ENCODE data around the gene DDX24. TPM values are rescaled to one million over a fixed set of nuclear protein-coding genes. Genes with fewer than 3 reads are reported as not detected.
A peak's percentile ranks its signal among the peaks of the same experiment; 100 is the strongest.
"Not testable (repeated sequence)": the region's sequence is repeated elsewhere in the genome, so short reads cannot be mapped to it uniquely, and the experiment has no call there.

The DDX24 gene
- total and polyA plus RNA-seq, 8 donors, result 39.1 to 236 (median 69.9) TPM

DNA sequence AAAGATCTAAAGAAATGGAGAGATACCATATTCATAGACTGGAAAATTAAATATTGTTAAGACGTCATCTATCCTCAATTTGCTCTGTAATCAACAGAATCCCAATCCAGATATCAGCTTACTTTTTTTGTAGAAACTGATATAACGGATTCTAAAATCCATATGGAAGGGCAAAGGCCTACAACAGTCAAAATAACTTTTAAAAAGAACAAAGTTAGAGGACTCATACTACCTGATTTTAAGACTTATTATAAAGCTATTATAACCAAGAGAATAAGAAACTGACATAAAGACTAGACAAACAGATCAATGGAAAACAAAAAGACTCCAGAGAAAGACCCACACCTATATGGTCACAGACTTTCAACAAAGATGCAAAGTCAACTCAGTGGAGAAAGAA lies 6.0 kb downstream of the DDX24 start:
- peaks cover 0 to 38% (median 32%) of the 10 kb centered on the region in 4 donors for H3K36me3 ChIP-seq
- intact Hi-C loops (cut with DNase I; ENCODE audit: low total_unique reads), result no loop called here
- no peak overlapping the region for H3K4me3 ChIP-seq
- no peak for DNase-seq
- no peaks in the 10 kb centered on the region for H3K27me3 ChIP-seq
- no peak overlapping the region for H3K27ac ChIP-seq
- WGBS, 5 donors, result 91 to 98% (median 96%) methylated on average over 2 of the region's 2 CpGs
- peaks cover 0 to 11% (median 5%) of the 10 kb centered on the region in 4 donors for H3K9me3 ChIP-seq
- H3K4me1 ChIP-seq, result peaks cover 38 to 51% (median 45%) of the 10 kb centered on the region in 4 donors
- TF ChIP-seq POLR2AphosphoS5 (IDR thresholded peaks at IDR 0.05) (no peak), CTCF (IDR thresholded peaks at IDR 0.05) (no peak), POLR2A (IDR thresholded peaks at IDR 0.05) (no peak), EP300 (IDR thresholded peaks at IDR 0.05) (no peak)

DNA sequence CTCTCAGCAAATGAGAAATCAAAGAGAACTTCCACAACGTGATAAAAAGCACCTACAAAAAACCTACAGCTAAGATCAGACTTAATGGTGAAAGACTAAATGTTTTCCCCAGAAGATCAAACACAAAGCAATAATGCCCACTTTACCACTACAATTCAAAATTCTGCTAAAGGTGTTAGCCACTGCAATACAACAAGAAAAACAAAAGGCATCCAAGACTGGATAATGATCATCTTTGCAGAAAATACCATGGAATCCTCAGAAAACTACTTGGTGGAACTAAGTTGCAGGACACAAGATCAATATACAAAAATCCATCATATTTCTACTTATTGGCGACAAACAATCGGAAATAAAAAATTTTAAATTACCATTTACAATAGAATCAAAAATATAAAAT lies 6.5 kb downstream of the DDX24 start:
- no peak for TF ChIP-seq POLR2AphosphoS5 (IDR thresholded peaks at IDR 0.05)
- TF ChIP-seq EP300 (IDR thresholded peaks at IDR 0.05), result no peak
- no peak for TF ChIP-seq CTCF (IDR thresholded peaks at IDR 0.05)
- no peak for TF ChIP-seq POLR2A (IDR thresholded peaks at IDR 0.05)
- Histone ChIP-seq H3K4me3 (no peak overlapping the region), H3K27me3 (no peaks in the 10 kb centered on the region), H3K27ac (no peak overlapping the region), H3K4me1 (peaks cover 34 to 46% (median 40%) of the 10 kb centered on the region in 4 donors), H3K9me3 (peaks cover 0 to 11% (median 5%) of the 10 kb centered on the region in 4 donors), H3K36me3 (peaks cover 0 to 38% (median 32%) of the 10 kb centered on the region in 4 donors)
- no peak for DNase-seq
- intact Hi-C loops (cut with DNase I; ENCODE audit: low total_unique reads), result no loop called here
- 95 to 98% (median 96%) methylated on average over 3 of the region's 3 CpGs for WGBS, 5 donors

GRCh38 chr14:94072076-94072475 lies 8.9 kb downstream of the DDX24 start:
- peaks cover 0 to 29% (median 10%) of the 10 kb centered on the region in 4 donors for H3K36me3 ChIP-seq
- DNase-seq; intact Hi-C loops (cut with DNase I; ENCODE audit: low total_unique reads); H3K27me3 ChIP-seq; H3K27ac ChIP-seq; H3K4me3 ChIP-seq: not testable (repeated sequence)
- H3K9me3 ChIP-seq, result peaks cover 0 to 11% (median 5%) of the 10 kb centered on the region in 4 donors
- peaks cover 10 to 31% (median 21%) of the 10 kb centered on the region in 4 donors for H3K4me1 ChIP-seq
- 93 to 100% (median 96%) methylated on average over 3 of the region's 3 CpGs for WGBS, 5 donors

DNA sequence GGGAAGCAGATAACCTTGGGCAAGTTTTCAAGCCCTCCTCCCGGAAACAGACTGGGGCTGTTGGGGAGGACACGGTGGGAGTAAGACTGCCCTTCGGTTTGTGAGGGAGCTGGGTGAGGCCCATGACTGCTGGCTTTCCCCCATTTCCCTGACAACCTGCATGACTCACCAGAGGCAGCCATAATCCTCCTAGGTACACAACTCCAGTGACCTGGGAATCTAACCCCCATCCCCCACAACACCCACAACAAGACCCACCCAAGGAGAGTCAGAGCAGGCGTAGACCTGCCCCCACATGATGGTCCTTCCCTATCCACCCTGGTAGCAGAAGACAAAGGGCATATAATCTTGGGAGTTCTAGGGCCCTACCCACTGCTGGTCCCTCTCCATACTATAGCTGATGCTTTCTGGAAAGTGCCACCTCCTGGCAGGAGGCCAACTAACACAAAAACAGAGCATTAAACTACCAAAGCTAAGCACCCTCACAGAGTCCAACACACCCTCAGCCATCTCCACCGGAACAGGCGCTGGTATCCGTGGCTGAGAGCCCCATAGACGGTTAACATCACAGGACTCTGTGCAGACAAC lies 14.8 kb downstream of the DDX24 start:
- WGBS, 5 donors, result 43 to 74% (median 53%) methylated on average over 8 of the region's 8 CpGs
- Histone ChIP-seq H3K4me3 (no peak overlapping the region), H3K27ac (peak overlapping the region in 4 of 5 donors; percentile 22 to 31 (median 28)), H3K36me3 (peaks cover 11 to 26% (median 17%) of the 10 kb centered on the region in 4 donors), H3K9me3 (no peaks in the 10 kb centered on the region), H3K4me1 (peaks cover 16 to 63% (median 40%) of the 10 kb centered on the region in 4 donors), H3K27me3 (no peaks in the 10 kb centered on the region)
- peak in 1 of 2 donors; percentile 61 for DNase-seq
- TF ChIP-seq CTCF (IDR thresholded peaks at IDR 0.05), result no peak
- intact Hi-C loops (cut with DNase I; ENCODE audit: low total_unique reads), result no loop called here

DNA sequence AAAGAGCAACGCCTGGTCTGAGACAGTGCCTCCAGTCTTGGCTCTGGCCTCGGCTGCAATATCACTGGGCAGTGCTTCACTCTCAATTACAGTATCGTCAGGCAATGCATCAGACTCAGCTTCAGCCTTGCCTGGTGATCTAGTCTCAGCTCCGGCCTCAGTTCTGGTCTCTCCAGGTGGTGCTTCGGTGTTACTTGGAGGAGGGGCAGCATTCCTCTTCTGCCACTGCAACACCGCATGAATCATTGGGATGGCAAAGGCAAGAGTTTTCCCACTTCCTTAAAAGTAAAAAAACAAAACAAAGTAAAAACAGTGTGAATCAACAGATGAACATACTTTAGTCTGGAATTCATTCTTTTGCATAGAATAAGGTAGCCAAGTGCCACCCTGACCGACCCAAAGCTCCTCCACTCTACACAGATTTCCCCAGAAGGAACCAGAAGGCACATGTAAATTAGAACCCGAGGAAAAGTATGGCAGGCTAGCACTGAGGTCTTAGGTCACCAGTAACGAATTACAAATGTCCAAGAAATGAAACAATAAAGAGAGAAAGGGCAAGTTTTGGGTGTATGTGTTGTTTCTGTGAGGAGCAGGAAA lies 18.6 kb downstream of the DDX24 start:
- H3K9me3 ChIP-seq, result no peaks in the 10 kb centered on the region
- DNase-seq, result no peak
- H3K4me3 ChIP-seq, result no peak overlapping the region
- intact Hi-C loops (cut with DNase I; ENCODE audit: low total_unique reads), result no loop called here
- no peak overlapping the region for H3K27ac ChIP-seq
- WGBS, 5 donors, result 71 to 82% (median 78%) methylated on average over 9 of the region's 9 CpGs
- TF ChIP-seq EP300 (IDR thresholded peaks at IDR 0.05) (no peak), CTCF (IDR thresholded peaks at IDR 0.05) (no peak), POLR2AphosphoS5 (IDR thresholded peaks at IDR 0.05) (no peak), POLR2A (IDR thresholded peaks at IDR 0.05) (no peak)
- H3K36me3 ChIP-seq, result peaks cover 43 to 64% (median 55%) of the 10 kb centered on the region in 4 donors
- H3K4me1 ChIP-seq, result peaks cover 22 to 81% (median 57%) of the 10 kb centered on the region in 4 donors
- H3K27me3 ChIP-seq, result no peaks in the 10 kb centered on the region
